T-cell (primary cell): Measurements from ENCODE around the gene MRTFA. TPM values are rescaled to one million over a fixed set of nuclear protein-coding genes. Genes with fewer than 3 reads are reported as not detected.

ENCODE experiments used
- ATAC-seq, 4 experiments: fragments of 200-7000 bp in 3 of 4; fragments of 150-1000 bp in 1 of 4; cut with Tn5 transposase; replicated peaks in 1 of 4; 1 replicate in 3 of 4; 2 replicates in 1 of 4; pipeline ENCODE4 v1.10.0; 2021; ENCODE audit warnings: moderate library complexity in 3 of 4, mild to moderate bottlenecking in 2 of 4, moderate number of reproducible peaks in 1 of 4
- CTCF ChIA-PET, 2 donors: fragments of 300-600 bp; sonication (Branson Sonifier 250); formaldehyde crosslinking; loops; one replicate each; lab custom pipeline; 2022; ENCODE audit warnings: antibody characterized with exemption in 2 of 2; lab: Charles Lee
- POLR2A ChIA-PET, 2 donors: fragments of 300-600 bp; sonication (Branson Sonifier 250); formaldehyde crosslinking; loops; one replicate each; lab custom pipeline; 2022; ENCODE audit warnings: antibody characterized with exemption in 2 of 2; lab: Charles Lee
- DNase-seq, 35 experiments: peaks; one replicate each; pipeline versions ENCODE4 v3.0.0 to v3.0.0-alpha.2; 2013 to 2023
- H3K27ac ChIP-seq: one replicate; pipeline ENCODE4 v1.5.1; 2013; ENCODE audit warnings: low read length
- H3K27me3 ChIP-seq, 2 experiments: replicated peaks in 1 of 2; 1 replicate in 1 of 2; 2 replicates in 1 of 2; pipeline versions ENCODE4 v1.6.1 to v1.7.0; 2013; ENCODE audit warnings: low read length in 1 of 2, mixed read lengths in 1 of 2; ENCODE audit not compliant: control insufficient read depth in 2 of 2, insufficient read depth in 2 of 2; ENCODE audit errors: extremely low read depth in 1 of 2
- H3K36me3 ChIP-seq, 2 donors: 1 replicate in 1 of 2; 2 replicates in 1 of 2; pipeline versions ENCODE4 v1.6.1 to v1.7.0; 2013; ENCODE audit warnings: low read length in 1 of 2; ENCODE audit not compliant: control insufficient read depth in 2 of 2, insufficient read depth in 1 of 2; ENCODE audit errors: extremely low read depth in 1 of 2
- H3K4me1 ChIP-seq, 2 experiments: 1 replicate in 1 of 2; 2 replicates in 1 of 2; pipeline versions ENCODE4 v1.6.1 to v1.7.0; 2013; ENCODE audit warnings: low read length in 2 of 2, mixed read lengths in 1 of 2; ENCODE audit not compliant: insufficient read depth in 2 of 2, control insufficient read depth in 1 of 2; ENCODE audit errors: extremely low read depth in 1 of 2
- H3K4me3 ChIP-seq, 2 donors: 1 replicate in 1 of 2; 2 replicates in 1 of 2; pipeline versions ENCODE4 v1.5.1 to v1.7.0; 2013; ENCODE audit warnings: mild to moderate bottlenecking in 2 of 2, low read length in 1 of 2, moderate library complexity in 1 of 2; ENCODE audit not compliant: control insufficient read depth in 1 of 2; ENCODE audit errors: extremely low read depth in 1 of 2
- H3K9me3 ChIP-seq: 2 replicates; pipeline ENCODE4 v1.7.0; 2013
- H3K27ac Mint-ChIP-seq, 2 donors: one replicate each; pipeline ENCODE4 v1.8.0; 2020 to 2021; ENCODE audit warnings: mild to moderate bottlenecking in 2 of 2, mixed read lengths in 2 of 2
- H3K27me3 Mint-ChIP-seq, 2 donors: one replicate each; pipeline ENCODE4 v1.8.0; 2021 to 2022; ENCODE audit warnings: mixed read lengths in 2 of 2
- H3K36me3 Mint-ChIP-seq: one replicate; pipeline ENCODE4 v1.8.0; 2021; ENCODE audit warnings: mixed read lengths
- H3K4me1 Mint-ChIP-seq, 3 donors: one replicate each; pipeline ENCODE4 v1.8.0; 2020 to 2022; ENCODE audit warnings: mixed read lengths in 3 of 3, mild to moderate bottlenecking in 1 of 3
- H3K4me3 Mint-ChIP-seq, 3 donors: one replicate each; pipeline ENCODE4 v1.8.0; 2020 to 2022; ENCODE audit warnings: mild to moderate bottlenecking in 3 of 3, mixed read lengths in 3 of 3, moderate library complexity in 3 of 3
- H3K9me3 Mint-ChIP-seq, 3 donors: one replicate each; pipeline ENCODE4 v1.8.0; 2020 to 2022; ENCODE audit warnings: mixed read lengths in 3 of 3
- WGBS: methylation state at CpG from one replicate; pipeline ENCODE4 v1.1.5; 2013; ENCODE audit warnings: missing lambda C conversion rate; ENCODE audit not compliant: insufficient coverage; 5-methylcytosine and 5-hydroxymethylcytosine counted together
- total RNA-seq, 35 experiments: library from RNA in 6 of 35; stranded (reverse) in 6 of 35; fragments of 120-200 nt in 1 of 35; gene quantifications; one replicate each; pipeline versions ENCODE4 v1.2.1 to v1.2.4 and lab custom pipeline; 2013 to 2026

Gene MRTFA
- total RNA-seq, 5 donors from 2014 or later (not counting 1 experiment from before 2014, with no cell fraction given): 81.9 to 118 (median 114) TPM

DNA sequence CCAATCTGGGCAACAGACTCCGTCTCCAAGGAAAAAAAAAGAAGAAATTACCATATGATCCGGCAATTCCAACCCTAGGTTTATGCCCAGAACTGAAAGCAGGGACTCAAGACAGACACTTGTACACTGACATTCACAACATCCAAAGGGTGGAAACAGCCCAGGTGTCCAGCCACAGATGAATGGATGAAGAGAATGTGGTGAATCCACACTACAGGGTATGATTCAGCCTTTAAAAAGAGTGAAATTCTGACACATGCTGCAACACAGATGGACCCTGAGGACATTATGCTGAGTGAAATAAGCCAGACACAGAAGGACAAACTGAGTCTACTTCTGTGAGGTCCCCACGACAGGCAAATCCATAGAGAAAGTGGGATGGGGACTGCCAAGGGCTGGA lies 222.2 kb downstream of the MRTFA start:
- 92% methylated on average over 2 of the region's 3 CpGs for WGBS
- no peaks in the 10 kb centered on the region for H3K9me3 Mint-ChIP-seq
- peaks cover 22 to 38% (median 36%) of the 10 kb centered on the region in 3 donors for H3K4me1 Mint-ChIP-seq
- H3K36me3 Mint-ChIP-seq: peaks cover 30% of the 10 kb centered on the region
- ChIA-PET CTCF (no interaction called here), POLR2A (no interaction called here)
- peaks cover 2 to 46% of the 10 kb centered on the region in 2 experiments for H3K4me1 ChIP-seq
- H3K27me3 ChIP-seq: no peaks in the 10 kb centered on the region
- H3K27ac ChIP-seq: no peak overlapping the region
- no peak overlapping the region for H3K4me3 Mint-ChIP-seq
- no peaks in the 10 kb centered on the region for H3K27me3 Mint-ChIP-seq
- DNase-seq: no peak
- H3K36me3 ChIP-seq: peaks cover 36 to 68% of the 10 kb centered on the region in 2 donors
- H3K4me3 ChIP-seq: no peak overlapping the region
- peak overlapping the region; percentile 89 to 96 for H3K27ac Mint-ChIP-seq
- H3K9me3 ChIP-seq: no peaks in the 10 kb centered on the region
- ATAC-seq: no peak

GRCh38 chr22:40413873-40414272 lies 222.6 kb downstream of the MRTFA start:
- Histone ChIP-seq H3K9me3 (no peaks in the 10 kb centered on the region), H3K4me1 (peaks cover 2 to 42% of the 10 kb centered on the region in 2 experiments), H3K27ac (no peak overlapping the region), H3K36me3 (peaks cover 34 to 68% of the 10 kb centered on the region in 2 donors), H3K4me3 (no peak overlapping the region), H3K27me3 (no peaks in the 10 kb centered on the region)
- Mint-ChIP-seq H3K9me3 (no peaks in the 10 kb centered on the region), H3K4me3 (no peak overlapping the region), H3K36me3 (peaks cover 30% of the 10 kb centered on the region), H3K27ac (peak overlapping the region; percentile 89 to 96), H3K4me1 (peaks cover 22 to 38% (median 36%) of the 10 kb centered on the region in 3 donors), H3K27me3 (no peaks in the 10 kb centered on the region)
- CTCF ChIA-PET: no interaction called here
- no peak for ATAC-seq
- WGBS: 93% methylated on average over 12 of the region's 13 CpGs
- POLR2A ChIA-PET: no interaction called here
- DNase-seq: no peak

DNA sequence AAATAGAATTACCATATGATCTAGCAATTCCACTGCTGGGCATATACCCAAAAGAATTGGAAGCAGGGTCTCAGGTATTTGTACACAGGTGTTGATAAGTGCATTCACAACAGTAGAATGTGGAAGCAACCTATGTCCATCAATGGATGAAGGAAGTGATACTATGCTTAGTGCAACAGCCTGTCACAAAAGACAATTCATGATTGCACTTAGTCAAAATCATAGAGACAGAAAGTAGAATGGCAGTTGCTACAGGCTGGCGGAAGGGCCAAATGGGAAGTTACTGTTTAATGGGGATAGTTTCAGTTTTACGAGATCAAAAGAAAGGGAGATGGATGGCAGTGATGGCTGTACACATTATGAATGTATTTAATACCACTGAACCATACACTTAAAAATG lies 224.1 kb downstream of the MRTFA start:
- ChIA-PET CTCF (interaction anchor here in 1 of 2 donors (0.7 kb wide), 1 partner anchor 864 kb away, joined by 3 read pairs; no protein-coding TSS in a partner anchor), POLR2A (no interaction called here)
- peak overlapping the region; percentile 36 to 75 for H3K27ac Mint-ChIP-seq
- DNase-seq (no peak), ATAC-seq (no peak)
- peaks cover 37 to 68% of the 10 kb centered on the region in 2 donors for H3K36me3 ChIP-seq
- WGBS: no CpG with 5 or more reads among the region's 2 CpGs
- no peak overlapping the region for H3K4me3 Mint-ChIP-seq
- H3K4me1 Mint-ChIP-seq: peaks cover 22 to 38% (median 31%) of the 10 kb centered on the region in 3 donors
- H3K4me3 ChIP-seq: no peak overlapping the region
- no peak overlapping the region for H3K27ac ChIP-seq
- no peaks in the 10 kb centered on the region for H3K27me3 ChIP-seq
- no peaks in the 10 kb centered on the region for H3K9me3 Mint-ChIP-seq
- peaks cover 2 to 29% of the 10 kb centered on the region in 2 experiments for H3K4me1 ChIP-seq
- H3K36me3 Mint-ChIP-seq: peaks cover 30% of the 10 kb centered on the region
- no peaks in the 10 kb centered on the region for H3K27me3 Mint-ChIP-seq
- no peaks in the 10 kb centered on the region for H3K9me3 ChIP-seq

- Histone ChIP-seq H3K4me3 (no peak overlapping the region), H3K27me3 (no peaks in the 10 kb centered on the region), H3K4me1 (peaks cover 2 to 21% of the 10 kb centered on the region in 2 experiments), H3K27ac (no peak overlapping the region), H3K36me3 (peaks cover 30 to 67% of the 10 kb centered on the region in 2 donors), H3K9me3 (no peaks in the 10 kb centered on the region)
- Mint-ChIP-seq H3K9me3 (no peaks in the 10 kb centered on the region), H3K27ac (no peak overlapping the region), H3K27me3 (no peaks in the 10 kb centered on the region), H3K36me3 (peaks cover 33% of the 10 kb centered on the region), H3K4me1 (peaks cover 19 to 34% (median 27%) of the 10 kb centered on the region in 3 donors), H3K4me3 (no peak overlapping the region)
- CTCF ChIA-PET: interaction anchor here in 1 of 2 donors (0.6 kb wide), 1 partner anchor 157 kb away, joined by 4 read pairs; no protein-coding TSS in a partner anchor
- POLR2A ChIA-PET: interaction anchor here (0.5 to 0.6 kb wide), 2 partner anchors 19 to 517 kb away, joined by 3 to 4 read pairs; no protein-coding TSS in a partner anchor
- WGBS: 96% methylated on average over 5 of the region's 7 CpGs
- ATAC-seq (no peak), DNase-seq (no peak)
Observed at GRCh38 chr22:40411506-40411861, 225.0 kb downstream of the MRTFA start.

GRCh38 chr22:40410731-40411505 lies 225.6 kb downstream of the MRTFA start:
- peaks cover 26 to 70% of the 10 kb centered on the region in 2 donors for H3K36me3 ChIP-seq
- Mint-ChIP-seq H3K4me3 (no peak overlapping the region), H3K9me3 (no peaks in the 10 kb centered on the region), H3K4me1 (peaks cover 14 to 28% (median 21%) of the 10 kb centered on the region in 3 donors), H3K27me3 (no peaks in the 10 kb centered on the region), H3K27ac (no peak overlapping the region), H3K36me3 (peaks cover 28% of the 10 kb centered on the region)
- H3K27me3 ChIP-seq: no peaks in the 10 kb centered on the region
- H3K4me3 ChIP-seq: no peak overlapping the region
- ChIA-PET CTCF (interaction anchor here in 1 of 2 donors (0.5 kb wide), 1 partner anchor 54 kb away, joined by 8 read pairs; no protein-coding TSS in a partner anchor), POLR2A (interaction anchor here in 1 of 2 donors (0.6 kb wide), 1 partner anchor 176 kb away, joined by 4 read pairs; no protein-coding TSS in a partner anchor)
- WGBS: 99% methylated on average over 7 of the region's 13 CpGs
- DNase-seq: no peak
- ATAC-seq: no peak
- no peaks in the 10 kb centered on the region for H3K9me3 ChIP-seq
- H3K4me1 ChIP-seq: peaks cover 1 to 15% of the 10 kb centered on the region in 2 experiments
- H3K27ac ChIP-seq: no peak overlapping the region

DNA sequence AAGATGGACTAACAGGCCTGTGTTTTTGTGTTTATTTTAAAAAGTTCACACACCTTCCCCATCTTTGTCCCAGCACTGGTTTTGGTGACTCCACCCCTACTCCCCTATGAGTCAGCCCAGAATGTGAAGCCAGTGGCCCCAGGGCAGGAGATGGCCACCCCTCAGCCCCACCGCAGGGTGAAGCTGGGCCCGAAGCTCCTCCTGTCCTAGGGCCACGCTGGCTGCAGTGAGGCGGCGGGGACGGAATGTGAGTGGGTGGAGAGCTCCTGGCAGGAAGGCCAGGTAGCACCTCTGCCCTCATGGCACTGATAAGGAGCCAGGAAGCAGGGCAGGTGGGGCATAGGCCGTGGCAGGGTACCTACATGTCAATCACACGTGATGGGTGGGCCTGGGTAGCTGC lies 226.2 kb downstream of the MRTFA start:
- H3K27me3 ChIP-seq: no peaks in the 10 kb centered on the region
- Mint-ChIP-seq H3K27ac (peak overlapping the region; percentile 11 to 43), H3K4me3 (no peak overlapping the region), H3K4me1 (peaks cover 7 to 22% (median 15%) of the 10 kb centered on the region in 3 donors), H3K36me3 (peaks cover 22% of the 10 kb centered on the region), H3K27me3 (no peaks in the 10 kb centered on the region), H3K9me3 (no peaks in the 10 kb centered on the region)
- peaks cover 0 to 9% of the 10 kb centered on the region in 2 experiments for H3K4me1 ChIP-seq
- H3K36me3 ChIP-seq: peaks cover 26 to 75% of the 10 kb centered on the region in 2 donors
- H3K9me3 ChIP-seq: no peaks in the 10 kb centered on the region
- ATAC-seq: no peak
- ChIA-PET CTCF (interaction anchor here in 1 of 2 donors (0.5 kb wide), 1 partner anchor 53 kb away, joined by 8 read pairs; no protein-coding TSS in a partner anchor), POLR2A (interaction anchor here in 1 of 2 donors (0.6 kb wide), 1 partner anchor 176 kb away, joined by 4 read pairs; no protein-coding TSS in a partner anchor)
- no peak for DNase-seq
- no peak overlapping the region for H3K27ac ChIP-seq
- H3K4me3 ChIP-seq: no peak overlapping the region
- 100% methylated on average over 2 of the region's 8 CpGs for WGBS
